Activated CD8-positive, alpha-beta memory T cell treated with anti-CD3 and anti-CD28 coated beads, Interleukin-2, amount 50 U/mL, for 4 hours (primary cell): ENCODE measurements around the gene C17orf78.
"Not testable (repeated sequence)": the region's sequence is repeated elsewhere in the genome, so short reads cannot be mapped to it uniquely, and the experiment has no call there.

ENCODE experiments used
- DNase-seq: peaks from one replicate; pipeline ENCODE4 v3.0.0-alpha.2; 2020

C17orf78 gene

GRCh38 chr17:37441369-37442014 lies 65.7 kb downstream of the C17orf78 start:
- not testable (repeated sequence) for DNase-seq
